Esophagus muscularis mucosa (tissue), 4 donors: ENCODE measurements around the gene SOD3. TPM values are rescaled to one million over a fixed set of nuclear protein-coding genes. Genes with fewer than 3 reads are reported as not detected.

Experiments used
- DNase-seq: peaks from one replicate; pipeline ENCODE4 v3.0.0-alpha.2; 2017; ENCODE audit errors: extremely low spot score
- H3K27ac ChIP-seq, 4 donors: fragments of 200-600 bp; sonication (generic); replicated peaks in 1 of 4; 1 replicate in 3 of 4; 2 replicates in 1 of 4; pipeline ENCODE4 v1.5.1; 2016 to 2019; ENCODE audit warnings: mild to moderate bottlenecking in 1 of 4
- H3K27me3 ChIP-seq, 4 donors: fragments of 200-600 bp; sonication (generic); one replicate each; pipeline versions ENCODE4 v1.5.1 to v1.6.0; 2016 to 2019
- H3K36me3 ChIP-seq, 4 donors: fragments of 200-600 bp; sonication (generic); one replicate each; pipeline ENCODE4 v1.5.1; 2016 to 2019
- H3K4me1 ChIP-seq, 4 donors: fragments of 200-600 bp; sonication (generic); one replicate each; pipeline ENCODE4 v1.5.1; 2016 to 2019
- H3K4me3 ChIP-seq, 4 donors: fragments of 200-600 bp; sonication (generic); 1 replicate in 2 of 4; 2 replicates in 2 of 4; pipeline ENCODE4 v1.5.1; 2016 to 2019; ENCODE audit warnings: mild to moderate bottlenecking in 4 of 4, moderate library complexity in 1 of 4
- H3K9me3 ChIP-seq, 4 donors: fragments of 200-600 bp; sonication (generic); 1 replicate in 3 of 4; 2 replicates in 1 of 4; pipeline ENCODE4 v1.5.1; 2016 to 2019
- CTCF ChIP-seq, 3 experiments: fragments of 200-600 bp in 2 of 3; fragments of 450-650 bp in 1 of 3; sonication (generic) in 2 of 3; IDR thresholded peaks; one replicate each; pipeline ENCODE4 v1.5.1; 2017 to 2019; ENCODE audit warnings: antibody characterized with exemption in 3 of 3, mild to moderate bottlenecking in 2 of 3, moderate library complexity in 1 of 3
- EP300 ChIP-seq: sonication (generic); formaldehyde crosslinking; IDR thresholded peaks from one replicate; pipeline ENCODE4 v1.6.1; 2017; ENCODE audit warnings: antibody characterized with exemption
- POLR2A ChIP-seq: fragments of 450-650 bp; IDR thresholded peaks from one replicate; pipeline ENCODE4 v1.6.1; 2017; ENCODE audit warnings: antibody characterized with exemption, moderate library complexity, mild to moderate bottlenecking, low read depth
- POLR2AphosphoS5 ChIP-seq, 2 donors: sonication (generic); formaldehyde crosslinking; IDR thresholded peaks; one replicate each; pipeline ENCODE4 v1.6.1; 2017; ENCODE audit warnings: antibody characterized with exemption in 2 of 2
- WGBS: methylation state at CpG from one replicate; pipeline ENCODE4 v1.1.5; 2018; 5-methylcytosine and 5-hydroxymethylcytosine counted together
- intact Hi-C: fragments of 100-400 bp; cut with DNase I; formaldehyde crosslinking; loops from one replicate; pipeline ENCODE4 v1.15.1; 2023
- total RNA-seq, 4 donors: library from RNA; depleted of rRNA; stranded (reverse); fragments of >200 nt; gene quantifications; one replicate each; pipeline versions ENCODE4 v1.1.0 to v1.2.1, GENCODE V29; 2016

Gene SOD3
- total RNA-seq, 4 donors from 2014 or later = 404 to 1,012 (median 570) TPM

- TF ChIP-seq EP300 = no peak
- Histone ChIP-seq H3K27me3 (no peaks in the 10 kb centered on the region), H3K4me1 (peaks cover 12 to 78% (median 69%) of the 10 kb centered on the region in 4 donors), H3K27ac (peak overlapping the region; percentile 74 to 86 (median 81)), H3K36me3 (peaks cover 0 to 31% (median 14%) of the 10 kb centered on the region in 4 donors), H3K4me3 (no peak overlapping the region), H3K9me3 (no peaks in the 10 kb centered on the region)
- 54% methylated on average over 5 of the region's 5 CpGs for WGBS
- intact Hi-C loops = no loop called here
- peak; percentile 66 for DNase-seq
Observed at GRCh38 chr4:24807611-24808010, 12.2 kb downstream of the SOD3 start.

GRCh38 chr4:24808261-24808660 is 12.9 kb downstream of the SOD3 start:
- H3K9me3 ChIP-seq = no peaks in the 10 kb centered on the region
- peak overlapping the region; percentile 74 to 86 (median 81) for H3K27ac ChIP-seq

DNA sequence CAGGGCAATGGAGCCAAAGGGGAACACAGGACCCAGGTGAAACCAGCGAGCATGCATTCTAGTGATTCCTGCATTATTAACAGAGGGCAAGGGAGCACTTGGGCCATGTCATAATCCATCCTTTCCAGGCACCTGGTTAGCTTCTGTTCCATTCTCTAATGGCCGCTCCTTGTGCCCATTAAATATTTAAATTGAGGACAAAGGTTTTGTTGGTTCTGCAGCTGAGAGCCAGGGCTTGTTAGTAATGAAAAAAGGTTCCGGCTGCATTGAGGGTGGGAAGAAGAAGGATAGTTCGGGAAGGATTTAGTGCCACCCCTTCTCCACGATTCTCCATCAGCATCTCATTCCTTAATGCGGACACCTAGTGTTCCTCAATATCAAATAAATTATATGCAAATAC is 13.6 kb downstream of the SOD3 start:
- intact Hi-C loops = no loop called here
- 91% methylated on average over 6 of the region's 6 CpGs for WGBS
- peaks cover 0 to 36% (median 14%) of the 10 kb centered on the region in 4 donors for H3K36me3 ChIP-seq
- DNase-seq = no peak
- peak overlapping the region; percentile 74 to 86 (median 81) for H3K27ac ChIP-seq
- no peak for TF ChIP-seq CTCF (IDR thresholded peaks at IDR 0.05)
- no peak for TF ChIP-seq POLR2A
- no peak for TF ChIP-seq EP300
- no peak for TF ChIP-seq POLR2AphosphoS5 (IDR thresholded peaks at IDR 0.05)
- H3K4me3 ChIP-seq = no peak overlapping the region
- no peaks in the 10 kb centered on the region for H3K9me3 ChIP-seq
- H3K27me3 ChIP-seq = no peaks in the 10 kb centered on the region
- peaks cover 12 to 75% (median 67%) of the 10 kb centered on the region in 4 donors for H3K4me1 ChIP-seq

More at GRCh38 chr4:24808261-24808660, 12.9 kb downstream of the SOD3 start:
- DNase-seq = peak; percentile 79
- TF ChIP-seq CTCF (IDR thresholded peaks at IDR 0.05) (no peak), POLR2A (no peak), POLR2AphosphoS5 (IDR thresholded peaks at IDR 0.05) (no peak), EP300 (no peak)
- WGBS = 90% methylated on average over 14 of the region's 14 CpGs
- H3K36me3 ChIP-seq = peaks cover 0 to 36% (median 14%) of the 10 kb centered on the region in 4 donors
- H3K27me3 ChIP-seq = no peaks in the 10 kb centered on the region
- peaks cover 12 to 76% (median 69%) of the 10 kb centered on the region in 4 donors for H3K4me1 ChIP-seq
- no peak overlapping the region for H3K4me3 ChIP-seq
- intact Hi-C loops = no loop called here

- TF ChIP-seq POLR2A (no peak), EP300 (no peak), CTCF (IDR thresholded peaks at IDR 0.05) (no peak), POLR2AphosphoS5 (IDR thresholded peaks at IDR 0.05) (no peak)
- no peaks in the 10 kb centered on the region for H3K9me3 ChIP-seq
- peak overlapping the region; percentile 74 to 86 (median 81) for H3K27ac ChIP-seq
- peaks cover 12 to 71% (median 63%) of the 10 kb centered on the region in 4 donors for H3K4me1 ChIP-seq
- DNase-seq = peak; percentile 87
- H3K36me3 ChIP-seq = peaks cover 0 to 36% (median 14%) of the 10 kb centered on the region in 4 donors
- no peak overlapping the region for H3K4me3 ChIP-seq
- intact Hi-C loops = no loop called here
- WGBS = 75% methylated on average over 2 of the region's 2 CpGs
- no peaks in the 10 kb centered on the region for H3K27me3 ChIP-seq
Observed at GRCh38 chr4:24809376-24809775, 14.0 kb downstream of the SOD3 start.

GRCh38 chr4:24809815-24810405 is 14.5 kb downstream of the SOD3 start:
- H3K4me1 ChIP-seq = peaks cover 7 to 66% (median 57%) of the 10 kb centered on the region in 4 donors
- peaks cover 0 to 36% (median 14%) of the 10 kb centered on the region in 4 donors for H3K36me3 ChIP-seq
- no peaks in the 10 kb centered on the region for H3K27me3 ChIP-seq
- TF ChIP-seq POLR2AphosphoS5 (IDR thresholded peaks at IDR 0.05) (peak in 1 of 2 donors; percentile 49), EP300 (no peak), CTCF (IDR thresholded peaks at IDR 0.05) (no peak)
- intact Hi-C loops = no loop called here
- H3K4me3 ChIP-seq = no peak overlapping the region
- DNase-seq = peak; percentile 37
- H3K9me3 ChIP-seq = no peaks in the 10 kb centered on the region
- WGBS = 66% methylated on average over 6 of the region's 6 CpGs
- H3K27ac ChIP-seq = peak overlapping the region; percentile 74 to 86 (median 81)
